T47D (cell line): Measurements from ENCODE around the gene TSC22D1.

Source experiments
- DNase-seq, 2 experiments: peaks; one replicate each; pipeline versions ENCODE4 v3.0.0 to v3.0.0-alpha.2; 2011 to 2012; ENCODE audit warnings: low read depth in 1 of 2, low spot score in 1 of 2
- JUND ChIP-seq: IDR thresholded peaks from 2 replicates; pipeline ENCODE4 v1.6.1; 2012; ENCODE audit warnings: low read depth
- in situ Hi-C: cut with HindIII; loops from 2 replicates; pipeline ENCODE4 v1.10.0; 2016; ENCODE audit warnings: low sequenced_read_pairs, low pct_unique_long_range_greater_than_20kb

The TSC22D1 gene

GRCh38 chr13:44382635-44383145, 193.4 kb downstream of the TSC22D1 start:
- no peak for TF ChIP-seq JUND
- no peak for DNase-seq
- in situ Hi-C loops = no loop called here
